SK-N-SH (cell line): ENCODE results near the gene SOX18. TPM values are rescaled to one million over a fixed set of nuclear protein-coding genes. Genes with fewer than 3 reads are reported as not detected.

Experiments
- CTCF ChIA-PET: fragments of 300-600, 350-600 bp; formaldehyde crosslinking; extraction: SDS; loops from one replicate; lab custom pipeline; 2021; lab: Yijun Ruan, JAX
- POLR2A ChIA-PET: fragments of 350-600 bp; sonication (Branson Sonifier 250); formaldehyde crosslinking; extraction: SDS; loops from one replicate; lab custom pipeline; 2020; ENCODE audit warnings: antibody characterized with exemption, inconsistent platforms; lab: Yijun Ruan, JAX
- DNase-seq: peaks from one replicate; pipeline ENCODE4 v3.0.0; 2012
- H2AFZ ChIP-seq: fragments of 200-600 bp; sonication (generic); 2 replicates; pipeline ENCODE4 v1.8.1; 2016; ENCODE audit warnings: antibody characterized with exemption, mild to moderate bottlenecking, low read depth
- H3F3A ChIP-seq: fragments of 200-600 bp; sonication (generic); replicated peaks from 2 replicates; pipeline ENCODE3; 2016; ENCODE audit warnings: antibody characterized with exemption, mild to moderate bottlenecking; ENCODE audit not compliant: insufficient read depth
- H3K27ac ChIP-seq, 2 experiments: fragments of 200-500 bp in 1 of 2; fragments of 200-600 bp in 1 of 2; sonication (Bioruptor generic) in 1 of 2; sonication (generic), shearing (Covaris generic) in 1 of 2; 2 replicates each; pipeline versions ENCODE4 v1.5.1 to v1.6.1; 2014 to 2016; ENCODE audit warnings: low read depth in 2 of 2, inconsistent platforms in 1 of 2, low read length in 1 of 2, mild to moderate bottlenecking in 1 of 2, mixed read lengths in 1 of 2
- H3K27me3 ChIP-seq: fragments of 200-600 bp; sonication (generic), shearing (Covaris generic); 2 replicates; pipeline ENCODE4 v1.6.1; 2016; ENCODE audit warnings: mixed run types; ENCODE audit not compliant: insufficient read depth
- H3K36me3 ChIP-seq, 2 experiments: fragments of 200-500 bp in 1 of 2; fragments of 200-600 bp in 1 of 2; sonication (Bioruptor generic) in 1 of 2; sonication (generic) in 1 of 2; replicated peaks in 1 of 2; 2 replicates each; pipeline versions ENCODE3 to v1.5.1; 2014 to 2016; ENCODE audit warnings: low read length in 1 of 2, mild to moderate bottlenecking in 1 of 2; ENCODE audit not compliant: insufficient read depth in 2 of 2, control insufficient read depth in 1 of 2
- H3K4me1 ChIP-seq, 2 experiments: fragments of 200-500 bp in 1 of 2; fragments of 200-600 bp in 1 of 2; sonication (Bioruptor generic) in 1 of 2; sonication (generic), shearing (Covaris generic) in 1 of 2; 2 replicates each; pipeline versions ENCODE4 v1.5.1 to v1.6.1; 2014 to 2016; ENCODE audit warnings: low read depth in 1 of 2, low read length in 1 of 2, mixed run types in 1 of 2; ENCODE audit not compliant: insufficient read depth in 2 of 2, control insufficient read depth in 1 of 2
- H3K4me2 ChIP-seq: fragments of 200-600 bp; sonication (generic), shearing (Covaris generic); 2 replicates; pipeline ENCODE4 v1.6.1; 2017; ENCODE audit warnings: mixed run types
- H3K4me3 ChIP-seq, 2 experiments: fragments of 200-500 bp in 1 of 2; fragments of 200-600 bp in 1 of 2; sonication (Bioruptor generic) in 1 of 2; sonication (generic), shearing (Covaris generic) in 1 of 2; 2 replicates each; pipeline versions ENCODE4 v1.5.1 to v1.8.1; 2014 to 2016; ENCODE audit warnings: low read depth in 2 of 2, inconsistent platforms in 1 of 2, low read length in 1 of 2, mild to moderate bottlenecking in 1 of 2, mixed read lengths in 1 of 2, moderate library complexity in 1 of 2
- H3K79me2 ChIP-seq: fragments of 200-600 bp; sonication (generic); 2 replicates; pipeline ENCODE4 v1.8.1; 2017; ENCODE audit warnings: mild to moderate bottlenecking; ENCODE audit not compliant: insufficient read depth
- H3K9ac ChIP-seq: fragments of 200-600 bp; sonication (generic); 2 replicates; pipeline ENCODE4 v1.6.1; 2017; ENCODE audit warnings: mixed run types
- H3K9me2 ChIP-seq: fragments of 200-600 bp; sonication (generic); 2 replicates; pipeline ENCODE4 v1.6.1; 2017; ENCODE audit warnings: mixed run types
- H3K9me3 ChIP-seq: fragments of 200-600 bp; sonication (generic); 2 replicates; pipeline ENCODE4 v1.6.1; 2017; ENCODE audit warnings: mixed run types, mild to moderate bottlenecking, moderate library complexity
- H4K20me1 ChIP-seq: fragments of 200-600 bp; sonication (generic); 2 replicates; pipeline ENCODE4 v1.6.1; 2017; ENCODE audit warnings: mild to moderate bottlenecking, mixed run types; ENCODE audit not compliant: insufficient read depth
- ELF1 ChIP-seq: IDR thresholded peaks from 2 replicates; pipeline ENCODE4 v1.4.0; 2012
- EP300 ChIP-seq, 2 experiments: IDR thresholded peaks; 2 replicates each; pipeline versions ENCODE4 v1.4.0 to v1.6.1; 2012; ENCODE audit warnings: borderline replicate concordance in 1 of 2, low read depth in 1 of 2, low read length in 1 of 2
- EZH2phosphoT487 ChIP-seq: fragments of 200-600 bp; sonication (generic); IDR thresholded peaks from 2 replicates; pipeline ENCODE4 v1.6.1; 2017; ENCODE audit warnings: low read depth, mixed run types, mild to moderate bottlenecking, antibody characterized with exemption, moderate library complexity, borderline replicate concordance
- FOSL2 ChIP-seq: IDR thresholded peaks from 2 replicates; pipeline ENCODE4 v1.4.0; 2012; ENCODE audit warnings: low read depth, mild to moderate bottlenecking, moderate library complexity, borderline replicate concordance
- FOXJ3 ChIP-seq: sonication (generic); formaldehyde crosslinking; IDR thresholded peaks from 2 replicates; pipeline ENCODE4 v1.5.1; 2020; ENCODE audit warnings: mild to moderate bottlenecking, missing genetic modification reagents
- GABPA ChIP-seq: IDR thresholded peaks from 2 replicates; pipeline ENCODE4 v1.4.0; 2012; ENCODE audit warnings: low read depth, mild to moderate bottlenecking
- GATA2 ChIP-seq: sonication (generic); formaldehyde crosslinking; IDR thresholded peaks from 2 replicates; pipeline ENCODE4 v1.5.0; 2020; ENCODE audit warnings: mild to moderate bottlenecking, missing genetic modification reagents
- JUND ChIP-seq: IDR thresholded peaks from 2 replicates; pipeline ENCODE4 v1.4.0; 2012
- MEF2A ChIP-seq: IDR thresholded peaks from 2 replicates; pipeline ENCODE4 v1.4.0; 2012; ENCODE audit warnings: low read depth, borderline replicate concordance
- MXI1 ChIP-seq: IDR thresholded peaks from 2 replicates; pipeline ENCODE4 v1.6.1; 2012; ENCODE audit warnings: mild to moderate bottlenecking, low read depth, low read length, improper control_type of control experiment
- NRF1 ChIP-seq: IDR thresholded peaks from 2 replicates; pipeline ENCODE4 v1.6.1; 2012; ENCODE audit warnings: low read depth, mild to moderate bottlenecking, low read length
- PBX3 ChIP-seq: IDR thresholded peaks from 2 replicates; pipeline ENCODE4; 2012
- POLR2AphosphoS5 ChIP-seq: IDR thresholded peaks from 2 replicates; pipeline ENCODE4 v1.6.1; 2012; ENCODE audit warnings: low read depth, low read length
- RAD21 ChIP-seq: IDR thresholded peaks from 2 replicates; pipeline ENCODE4 v1.6.1; 2012; ENCODE audit warnings: mild to moderate bottlenecking, low read length
- RFX5 ChIP-seq: IDR thresholded peaks from 2 replicates; pipeline ENCODE4 v1.6.1; 2012; ENCODE audit warnings: mild to moderate bottlenecking, improper control_type of control experiment, low read length
- TCF12 ChIP-seq: IDR thresholded peaks from 2 replicates; pipeline ENCODE4 v1.4.0; 2012
- TEAD4 ChIP-seq: IDR thresholded peaks from 2 replicates; pipeline ENCODE4 v1.4.0; 2012; ENCODE audit warnings: mild to moderate bottlenecking, borderline replicate concordance; ENCODE audit not compliant: insufficient read depth
- YY1 ChIP-seq: IDR thresholded peaks from 2 replicates; pipeline ENCODE4 v1.4.0; 2012; ENCODE audit warnings: low read depth, mild to moderate bottlenecking
- WGBS: methylation state at CpG from one replicate; pipeline ENCODE4 v1.1.6; 2017; ENCODE audit warnings: low lambda C conversion rate; 5-methylcytosine and 5-hydroxymethylcytosine counted together
- polyA plus RNA-seq, 3 experiments: library from polyadenylated mRNA; depleted of rRNA; stranded (reverse); fragments of >200 nt; gene quantifications; 2 replicates each; pipeline ENCODE4 v1.2.3, GENCODE V29; 2012
- TF ChIP-seq, protein P1 (sequence below): IDR thresholded peaks from 2 replicates; pipeline ENCODE4 v1.4.0; 2012; ENCODE audit warnings: low read depth
- TF ChIP-seq, protein P2 (sequence below): fragments of 150-350 bp; IDR thresholded peaks from 2 replicates; pipeline ENCODE4 v1.6.1; 2017; ENCODE audit warnings: antibody characterized with exemption, low read length, low read depth, borderline replicate concordance

SOX18 gene
- polyA plus RNA-seq, 1 of the 3 experiments (the other 2 are of a cell fraction): not detected

- TF ChIP-seq TCF12 (no peak), EZH2phosphoT487 (no peak), PBX3 (no peak)
- Histone ChIP-seq H3K27me3 (no peaks in the 10 kb centered on the region), H2AFZ (no peak overlapping the region), H4K20me1 (0 out of 2 replicates have a peak, but pooled peaks cover 8% of the 10 kb centered on the region), H3K4me2 (no peak overlapping the region), H3K9me3 (no peaks in the 10 kb centered on the region), H3K79me2 (no peaks in the 10 kb centered on the region), H3K36me3 (peaks cover 0 to under 1% of the 10 kb centered on the region in 2 experiments), H3K4me3 (no peak overlapping the region), H3K9ac (no peak overlapping the region), H3K27ac (no peak overlapping the region), H3K4me1 (peaks cover 0 to 13% of the 10 kb centered on the region in 2 experiments; a peak in 1 of 4 replicates), H3F3A (peaks cover 10% of the 10 kb centered on the region), H3K9me2 (no peaks in the 10 kb centered on the region)
- CTCF ChIA-PET: interaction anchor here (0.8 to 7.7 kb wide), 17 partner anchors 12 to 732 kb away, joined by 3 to 85 read pairs (median 10); partner anchors contain the start of genes LKAAEAR1, OPRL1, PRPF6 and RGS19
- DNase-seq: no peak
- POLR2A ChIA-PET: interaction anchor here (0.9 kb wide), 1 partner anchor 60 kb away, joined by 4 read pairs; the partner anchor contains the start of gene PRPF6
- 79% methylated on average over 8 of the region's 12 CpGs for WGBS
Measured at GRCh38 chr20:64040231-64041039, 9.0 kb downstream of the SOX18 start.

DNA sequence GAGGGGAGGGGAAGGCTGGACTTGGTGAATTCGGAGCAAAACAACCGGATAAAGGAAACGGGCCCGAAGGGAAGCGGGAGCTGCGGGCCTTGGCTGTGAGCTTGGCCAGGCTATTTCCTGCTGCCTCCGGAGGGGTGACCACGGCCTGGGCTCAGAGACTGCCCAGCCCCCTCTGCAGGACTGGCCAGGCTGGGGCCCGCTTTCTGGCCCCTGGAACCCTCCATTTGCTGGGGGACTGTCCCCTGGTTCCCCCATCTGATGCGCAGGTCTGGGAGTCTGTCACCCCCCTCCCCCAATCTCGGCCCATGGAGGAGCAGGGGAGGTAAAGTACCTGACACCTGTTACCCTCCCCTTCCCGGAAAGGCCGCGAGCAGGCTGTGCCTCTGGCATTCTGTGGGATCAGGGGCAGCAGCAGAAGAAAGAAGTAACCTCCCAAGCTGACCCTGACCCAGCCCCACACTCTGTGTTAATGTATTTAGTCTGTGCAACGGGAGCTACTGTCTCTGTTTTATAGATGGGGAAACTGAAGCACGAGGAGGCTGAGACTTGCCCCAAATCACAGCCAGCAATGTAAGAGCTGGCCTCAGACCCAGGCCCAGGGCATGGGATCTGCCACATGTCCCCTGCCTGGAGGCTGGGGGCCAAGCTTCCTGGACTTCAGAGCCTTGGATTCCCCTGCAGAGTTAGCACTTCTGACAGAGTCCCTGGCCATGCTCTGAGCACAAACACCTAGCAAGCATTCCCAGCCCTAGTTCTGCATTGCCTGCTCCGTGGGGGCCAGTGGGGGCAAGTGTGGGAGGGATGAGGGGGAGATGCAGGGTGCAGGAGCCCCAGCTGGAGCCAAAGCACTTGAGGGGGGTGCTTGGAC is 9.9 kb downstream of the SOX18 start:
- Histone ChIP-seq H3K36me3 (peaks cover 0 to 8% of the 10 kb centered on the region in 2 experiments), H3F3A (peaks cover 9% of the 10 kb centered on the region), H3K27ac (no peak overlapping the region), H4K20me1 (0 out of 2 replicates have a peak, but pooled peaks cover 8% of the 10 kb centered on the region), H3K9ac (no peak overlapping the region), H3K9me3 (no peaks in the 10 kb centered on the region), H3K79me2 (no peaks in the 10 kb centered on the region), H3K4me3 (peak overlapping the region; percentile 42 to 57), H3K4me1 (peaks cover 0 to 13% of the 10 kb centered on the region in 2 experiments; a peak in 1 of 4 replicates), H2AFZ (no peak overlapping the region), H3K27me3 (no peaks in the 10 kb centered on the region), H3K4me2 (peak overlapping the region; percentile 82; the same call in 1 of the 2 replicates), H3K9me2 (no peaks in the 10 kb centered on the region)
- POLR2A ChIA-PET: interaction anchor here (3.6 kb wide), 1 partner anchor 58 kb away, joined by 18 read pairs; the partner anchor contains the start of gene PRPF6
- TF ChIP-seq, protein P1, sequence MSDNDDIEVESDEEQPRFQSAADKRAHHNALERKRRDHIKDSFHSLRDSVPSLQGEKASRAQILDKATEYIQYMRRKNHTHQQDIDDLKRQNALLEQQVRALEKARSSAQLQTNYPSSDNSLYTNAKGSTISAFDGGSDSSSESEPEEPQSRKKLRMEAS: no peak
- TF ChIP-seq EP300 (IDR thresholded peaks at IDR 0.05; ENCODE audit: borderline replicate concordance in 1 of 2, low read depth in 1 of 2, low read length in 1 of 2) (no peak), GATA2 (CRISPR knock-in tag) (no peak), RFX5 (no peak), TCF12 (no peak), FOSL2 (no peak), FOXJ3 (CRISPR knock-in tag) (no peak), PBX3 (no peak), RAD21 (no peak), TEAD4 (no peak), MEF2A (no peak), NRF1 (no peak), JUND (no peak), ELF1 (no peak), GABPA (no peak), MXI1 (no peak), YY1 (no peak), POLR2AphosphoS5 (no peak)
- TF ChIP-seq, protein P2, sequence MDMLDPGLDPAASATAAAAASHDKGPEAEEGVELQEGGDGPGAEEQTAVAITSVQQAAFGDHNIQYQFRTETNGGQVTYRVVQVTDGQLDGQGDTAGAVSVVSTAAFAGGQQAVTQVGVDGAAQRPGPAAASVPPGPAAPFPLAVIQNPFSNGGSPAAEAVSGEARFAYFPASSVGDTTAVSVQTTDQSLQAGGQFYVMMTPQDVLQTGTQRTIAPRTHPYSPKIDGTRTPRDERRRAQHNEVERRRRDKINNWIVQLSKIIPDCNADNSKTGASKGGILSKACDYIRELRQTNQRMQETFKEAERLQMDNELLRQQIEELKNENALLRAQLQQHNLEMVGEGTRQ: no peak
- no peak for DNase-seq
- WGBS: 18% methylated on average over 10 of the region's 17 CpGs
- CTCF ChIA-PET: interaction anchor here (0.7 to 7.7 kb wide), 31 partner anchors 13 to 731 kb away, joined by 3 to 85 read pairs (median 6); partner anchors contain the start of genes LKAAEAR1, OPRL1, PRPF6 and RGS19
